Stimulated activated CD8-positive, alpha-beta memory T cell treated with anti-CD3 and anti-CD28 coated beads, Interleukin-4, amount 100 ng/mL, for 24 hours (primary cell): ENCODE measurements around the gene P2RY6.

Experiments
- DNase-seq: peaks from one replicate; pipeline ENCODE4 v3.0.0-alpha.2; 2020; ENCODE audit warnings: low read depth

The P2RY6 gene

GRCh38 chr11:73316422-73316821 lies 44.3 kb downstream of the P2RY6 start:
- no peak for DNase-seq

- no peak for DNase-seq
Observed at GRCh38 chr11:73317373-73317772, 45.2 kb downstream of the P2RY6 start.

- no peak for DNase-seq
Observed at GRCh38 chr11:73317803-73318202, 45.7 kb downstream of the P2RY6 start.

GRCh38 chr11:73318501-73319011 lies 46.4 kb downstream of the P2RY6 start:
- DNase-seq, result no peak

- DNase-seq, result no peak
Observed at GRCh38 chr11:73320763-73321603, 48.8 kb downstream of the P2RY6 start.

GRCh38 chr11:73321604-73322381 lies 49.7 kb downstream of the P2RY6 start:
- DNase-seq, result no peak

- no peak for DNase-seq
Observed at GRCh38 chr11:73322382-73323306, 50.5 kb downstream of the P2RY6 start.

- DNase-seq, result no peak
Observed at GRCh38 chr11:73323464-73323863, 51.3 kb downstream of the P2RY6 start.

GRCh38 chr11:73324116-73324515 lies 52.0 kb downstream of the P2RY6 start:
- no peak for DNase-seq

- no peak for DNase-seq
Observed at GRCh38 chr11:73324665-73325035, 52.5 kb downstream of the P2RY6 start.

GRCh38 chr11:73325036-73325981 lies 53.2 kb downstream of the P2RY6 start:
- no peak for DNase-seq

- DNase-seq, result no peak
Observed at GRCh38 chr11:73326929-73327811, 55.0 kb downstream of the P2RY6 start.

GRCh38 chr11:73327812-73328364 lies 55.8 kb downstream of the P2RY6 start:
- DNase-seq, result no peak

- DNase-seq, result no peak
Observed at GRCh38 chr11:73330569-73331093, 58.5 kb downstream of the P2RY6 start.

GRCh38 chr11:73331138-73331916 lies 59.2 kb downstream of the P2RY6 start:
- no peak for DNase-seq

- no peak for DNase-seq
Observed at GRCh38 chr11:73333173-73333572, 61.0 kb downstream of the P2RY6 start.

GRCh38 chr11:73333640-73334383 lies 61.7 kb downstream of the P2RY6 start:
- DNase-seq, result no peak
